Right cardiac atrium (tissue), 5 donors: ENCODE data around the gene GATAD2B. TPM values are rescaled to one million over a fixed set of nuclear protein-coding genes. Genes with fewer than 3 reads are reported as not detected.

Source experiments
- ATAC-seq, 2 donors: fragments of 200-7000 bp; cut with Tn5 transposase; one replicate each; pipeline versions ENCODE4 v1.8.0 to v1.9.1; 2020; ENCODE audit warnings: moderate library complexity in 2 of 2, mild to moderate bottlenecking in 1 of 2
- DNase-seq, 3 donors: peaks; one replicate each; pipeline ENCODE4 v3.0.0-alpha.2; 2020
- H3K27ac ChIP-seq: one replicate; pipeline ENCODE4 v1.5.1; 2013; ENCODE audit warnings: mild to moderate bottlenecking, low read length, control low read depth, moderate library complexity
- H3K27me3 ChIP-seq: one replicate; pipeline ENCODE4 v1.6.1; 2013; ENCODE audit not compliant: control insufficient read depth, insufficient read depth
- H3K4me1 ChIP-seq: one replicate; pipeline ENCODE4 v1.6.1; 2013; ENCODE audit warnings: low read length; ENCODE audit not compliant: control insufficient read depth, insufficient read depth
- H3K4me3 ChIP-seq: one replicate; pipeline ENCODE4 v1.5.1; 2013; ENCODE audit warnings: low read length, control low read depth
- H3K9me3 ChIP-seq: one replicate; pipeline ENCODE4 v1.6.1; 2013; ENCODE audit warnings: low read length; ENCODE audit not compliant: control insufficient read depth
- WGBS: extraction: QIAGEN DNeasy Blood & Tissue Kit; methylation state at CpG from one replicate; pipeline ENCODE4 v1.1.7; 2013; 5-methylcytosine and 5-hydroxymethylcytosine counted together
- intact Hi-C, 4 donors: fragments of 100-400 bp; cut with DNase I; formaldehyde crosslinking; loops; one replicate each; pipeline versions ENCODE4 v1.11.0 to v1.14.0; 2022 to 2023
- long read RNA-seq, 4 donors: library from polyadenylated mRNA; unstranded; transcript quantifications; one replicate each; pipeline ENCODE4 v2.0.0, GENCODE V29; 2020 to 2021
- polyA plus RNA-seq: library from polyadenylated mRNA; stranded (reverse); fragments of 200-250 nt; gene quantifications from one replicate; pipeline ENCODE4 v1.2.3, GENCODE V29; 2013
- total RNA-seq, 4 donors: library from RNA; stranded (reverse); fragmentation: NEBNext Ultra II Directional; extraction: Animal tissue kit (Norgen Biotek cat#: 25700); gene quantifications; one replicate each; pipeline ENCODE4 v1.2.1, GENCODE V29; 2021
- donor health status: healthy with polysubstance abuse.
- donor health status: DM: no; HTN: yes; CAD: no.
- donor health status: DM: no; HTN: no; CAD: no.
- donor health status: DM: no; HTN: yes; CAD: no; lungs with severe emphysema.
- donor health status: DM: yes; HTN: yes; CAD: no.

The GATAD2B gene
- total RNA-seq (10 to 100 TPM; 35.8 to 50.1 (median 42.6) TPM), polyA plus RNA-seq (7.2 TPM)
- long read RNA-seq, donor 1, full-length matches to known transcripts: 2 of 12 reads
- long read RNA-seq, donor 1, partial matches to known transcripts: 3 of 12 reads
- long read RNA-seq, donor 1, other reads (novel, unspliced or antisense): 7 of 12 reads
- long read RNA-seq, donor 2, full-length matches to known transcripts: 3 of 6 reads
- long read RNA-seq, donor 2, partial matches to known transcripts: 0 of 6 reads
- long read RNA-seq, donor 2, other reads (novel, unspliced or antisense): 3 of 6 reads
- long read RNA-seq, donor 3, partial matches to known transcripts: 0 of 3 reads
- long read RNA-seq, donor 3, other reads (novel, unspliced or antisense): 3 of 3 reads
- long read RNA-seq, donor 4, partial matches to known transcripts: 0 of 2 reads
- long read RNA-seq, donor 4, other reads (novel, unspliced or antisense): 2 of 2 reads

DNA sequence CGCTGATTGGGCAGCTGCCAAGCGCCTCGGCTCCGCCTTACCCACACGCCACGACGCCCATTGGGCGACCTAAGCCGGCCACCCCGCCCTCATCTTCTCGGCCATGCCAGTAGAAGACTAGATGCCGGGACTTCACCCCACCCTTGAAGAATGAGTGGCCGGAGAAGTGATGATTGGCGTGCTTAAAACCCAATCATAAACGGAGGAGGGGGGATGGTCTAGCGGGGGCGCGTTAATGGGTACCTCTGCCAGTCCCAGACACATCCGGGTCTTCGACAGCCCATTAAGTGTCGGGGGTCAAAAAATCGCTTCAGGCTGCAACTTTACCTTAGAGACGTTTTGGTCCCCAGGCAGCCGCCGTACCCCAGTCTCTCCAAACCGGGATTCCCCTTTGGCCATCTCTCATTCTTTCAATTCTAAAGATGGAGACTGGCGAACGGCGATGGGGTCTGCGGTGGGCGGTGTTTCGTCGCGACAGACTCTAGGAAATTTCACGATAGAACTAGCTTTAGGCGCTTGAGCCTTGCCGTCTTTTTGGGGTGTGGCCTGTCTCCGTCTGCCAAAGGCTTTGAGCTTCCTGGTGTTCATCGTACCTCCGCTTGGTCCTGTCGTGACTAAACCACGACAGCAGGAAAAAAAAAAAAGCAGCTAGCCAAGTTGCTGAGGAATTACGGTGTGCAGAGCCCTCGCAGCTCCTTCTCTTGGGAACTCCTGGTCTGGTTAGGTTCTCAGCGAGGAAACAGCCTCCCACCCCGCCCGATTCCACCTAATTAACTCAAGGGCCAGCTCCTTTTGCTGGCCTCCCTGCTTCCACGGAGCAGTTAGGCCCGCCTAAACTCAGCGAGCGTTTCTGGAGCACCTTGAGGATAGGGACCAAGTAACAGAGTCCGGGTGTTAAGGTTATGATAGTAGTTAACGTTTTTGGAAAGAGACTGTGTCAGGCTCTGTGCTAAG is at the start of gene GATAD2B:
Gene GATAD2B, minus strand, starts transcription at position 1 of the 954 bp plus-strand sequence. CDS start 94,625 bp downstream, outside the sequence.
- intact Hi-C loops: loop anchor here in 3 of 4 donors (5.0 to 10.0 kb wide), 3 partner anchors 98 to 128 kb away; no protein-coding TSS in a partner anchor
- Histone ChIP-seq H3K27me3 (no peaks in the 10 kb centered on the region), H3K4me1 (peaks cover 11% of the 10 kb centered on the region), H3K27ac (peak within 1 kb of the TSS; percentile 82), H3K4me3 (peak within 1 kb of the TSS; percentile 87), H3K9me3 (no peaks in the 10 kb centered on the region)
- peak; percentile 98 for ATAC-seq
- under 1% methylated on average over 53 of the region's 53 CpGs for WGBS
- peak; percentile 100 for DNase-seq

DNA sequence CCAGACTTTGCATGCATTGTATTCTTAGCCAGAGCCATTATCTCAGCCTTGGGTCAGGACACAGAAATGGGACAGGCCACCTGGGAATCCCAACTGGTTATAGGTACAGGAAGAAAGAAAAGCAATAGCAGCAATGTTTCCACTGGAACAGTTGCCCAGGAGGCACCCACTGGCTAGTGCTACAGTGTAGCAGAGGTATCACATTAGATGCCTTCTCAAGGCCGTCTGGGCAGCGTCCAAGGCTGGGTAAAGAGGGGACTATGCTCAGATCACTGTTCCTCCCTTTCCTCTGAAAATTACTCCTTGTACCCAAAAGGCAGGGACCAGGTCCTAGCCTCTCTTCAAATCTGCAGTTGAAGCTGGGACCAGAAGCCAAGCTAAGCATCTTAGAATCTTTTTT is 47.6 kb upstream of the GATAD2B start:
- 91% methylated on average over 2 of the region's 2 CpGs for WGBS
- H3K4me3 ChIP-seq: no peak overlapping the region
- DNase-seq: no peak
- H3K4me1 ChIP-seq: peaks cover 6% of the 10 kb centered on the region
- no peaks in the 10 kb centered on the region for H3K27me3 ChIP-seq
- H3K9me3 ChIP-seq: no peaks in the 10 kb centered on the region
- no peak overlapping the region for H3K27ac ChIP-seq
- ATAC-seq: no peak
- intact Hi-C loops: no loop called here

DNA sequence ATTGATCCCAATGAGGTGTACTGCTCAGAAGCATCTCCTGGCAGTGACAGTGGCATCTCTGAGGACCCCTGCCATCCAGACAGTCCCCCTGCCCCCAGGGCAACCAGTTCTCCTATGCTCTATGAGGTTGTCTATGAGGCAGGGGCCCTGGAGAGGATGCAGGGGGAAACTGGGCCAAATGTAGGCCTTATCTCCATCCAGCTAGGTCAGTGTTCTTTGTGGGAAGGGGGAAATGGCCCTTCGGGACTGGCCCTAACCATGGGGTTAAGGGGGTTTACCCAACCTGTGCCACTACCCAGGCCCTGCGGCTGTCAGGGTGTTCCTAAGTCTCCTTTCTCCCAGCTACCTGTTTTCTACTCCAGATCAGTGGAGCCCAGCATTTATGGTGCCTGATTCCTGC is 46.2 kb upstream of the GATAD2B start:
- Histone ChIP-seq H3K4me3 (no peak overlapping the region), H3K27me3 (no peaks in the 10 kb centered on the region), H3K9me3 (no peaks in the 10 kb centered on the region), H3K27ac (no peak overlapping the region), H3K4me1 (peaks cover 6% of the 10 kb centered on the region)
- 91% methylated on average over 2 of the region's 2 CpGs for WGBS
- intact Hi-C loops: no loop called here
- no peak for ATAC-seq
- no peak for DNase-seq

DNA sequence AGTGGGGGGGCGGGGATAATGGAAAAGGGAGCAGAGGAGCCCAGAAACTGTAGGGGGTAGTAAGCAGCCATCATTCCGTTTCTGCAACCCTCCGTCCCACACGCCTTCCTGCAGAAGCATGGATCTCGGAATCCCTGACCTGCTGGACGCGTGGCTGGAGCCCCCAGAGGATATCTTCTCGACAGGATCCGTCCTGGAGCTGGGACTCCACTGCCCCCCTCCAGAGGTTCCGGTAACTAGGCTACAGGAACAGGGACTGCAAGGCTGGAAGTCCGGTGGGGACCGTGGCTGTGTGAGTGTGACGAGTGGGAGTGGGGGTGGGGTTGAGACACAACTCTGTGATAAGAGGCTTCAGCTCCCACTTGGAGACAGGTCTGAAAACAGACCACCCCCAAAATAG is 45.6 kb upstream of the GATAD2B start:
- Histone ChIP-seq H3K4me1 (peaks cover 6% of the 10 kb centered on the region), H3K4me3 (peak overlapping the region; percentile 54), H3K27me3 (no peaks in the 10 kb centered on the region), H3K27ac (no peak overlapping the region), H3K9me3 (no peaks in the 10 kb centered on the region)
- ATAC-seq (no peak), DNase-seq (peak in 1 of 3 donors; percentile 62)
- intact Hi-C loops: no loop called here
- WGBS: 8% methylated on average over 13 of the region's 13 CpGs

DNA sequence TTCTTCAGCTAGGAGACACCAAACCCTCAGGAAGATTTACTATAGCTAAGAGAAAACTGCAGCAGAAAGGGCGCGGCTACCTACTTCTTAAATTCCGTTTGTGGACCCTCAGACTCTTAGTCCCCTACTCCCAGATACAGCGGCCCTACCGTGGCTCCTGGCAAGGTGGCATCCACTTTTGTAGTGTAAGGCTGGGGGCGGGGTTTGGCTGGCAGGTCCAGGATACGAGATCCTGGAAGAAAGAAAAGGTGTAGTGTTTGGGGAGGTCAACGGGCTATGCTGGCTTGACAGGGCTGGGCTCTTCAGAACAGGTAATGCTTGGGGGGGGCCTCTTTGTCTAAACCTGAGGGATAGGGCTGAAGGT is 45.2 kb upstream of the GATAD2B start:
- intact Hi-C loops: no loop called here
- H3K27ac ChIP-seq: peak overlapping the region; percentile 71
- ATAC-seq (no peak), DNase-seq (peak in 1 of 3 donors; percentile 77)
- 2% methylated on average over 8 of the region's 8 CpGs for WGBS
- H3K4me1 ChIP-seq: peaks cover 6% of the 10 kb centered on the region
- no peaks in the 10 kb centered on the region for H3K9me3 ChIP-seq
- H3K4me3 ChIP-seq: peak overlapping the region; percentile 54
- H3K27me3 ChIP-seq: no peaks in the 10 kb centered on the region

- peak; percentile 90 for ATAC-seq
Measured at GRCh38 chr1:153967107-153967999, 44.6 kb upstream of the GATAD2B start, which contains the start of gene CREB3L4. CREB3L4 (plus strand) TSS chr1:153967902; CDS start chr1:153968526, 624 bp downstream.

GRCh38 chr1:153963850-153964331 is 41.1 kb upstream of the GATAD2B start:
- intact Hi-C loops: no loop called here
- H3K9me3 ChIP-seq: no peaks in the 10 kb centered on the region
- H3K27me3 ChIP-seq: no peaks in the 10 kb centered on the region
- H3K4me3 ChIP-seq: peak overlapping the region; percentile 57
- DNase-seq: peak; percentile 44 to 76 (median 66)
- peaks cover 18% of the 10 kb centered on the region for H3K4me1 ChIP-seq
- H3K27ac ChIP-seq: peak overlapping the region; percentile 92
- WGBS: under 1% methylated on average over 22 of the region's 22 CpGs
- ATAC-seq: no peak

More at GRCh38 chr1:153967107-153967999, 44.6 kb upstream of the GATAD2B start, which contains the start of gene CREB3L4:
- under 1% methylated on average over 60 of the region's 60 CpGs for WGBS
- peak within 1 kb of the TSS; percentile 71 for H3K27ac ChIP-seq
- H3K9me3 ChIP-seq: no peaks in the 10 kb centered on the region
- peak within 1 kb of the TSS; percentile 54 for H3K4me3 ChIP-seq
- peak; percentile 93 to 97 (median 95) for DNase-seq
- intact Hi-C loops: no loop called here
- peaks cover 8% of the 10 kb centered on the region for H3K4me1 ChIP-seq
- no peaks in the 10 kb centered on the region for H3K27me3 ChIP-seq

DNA sequence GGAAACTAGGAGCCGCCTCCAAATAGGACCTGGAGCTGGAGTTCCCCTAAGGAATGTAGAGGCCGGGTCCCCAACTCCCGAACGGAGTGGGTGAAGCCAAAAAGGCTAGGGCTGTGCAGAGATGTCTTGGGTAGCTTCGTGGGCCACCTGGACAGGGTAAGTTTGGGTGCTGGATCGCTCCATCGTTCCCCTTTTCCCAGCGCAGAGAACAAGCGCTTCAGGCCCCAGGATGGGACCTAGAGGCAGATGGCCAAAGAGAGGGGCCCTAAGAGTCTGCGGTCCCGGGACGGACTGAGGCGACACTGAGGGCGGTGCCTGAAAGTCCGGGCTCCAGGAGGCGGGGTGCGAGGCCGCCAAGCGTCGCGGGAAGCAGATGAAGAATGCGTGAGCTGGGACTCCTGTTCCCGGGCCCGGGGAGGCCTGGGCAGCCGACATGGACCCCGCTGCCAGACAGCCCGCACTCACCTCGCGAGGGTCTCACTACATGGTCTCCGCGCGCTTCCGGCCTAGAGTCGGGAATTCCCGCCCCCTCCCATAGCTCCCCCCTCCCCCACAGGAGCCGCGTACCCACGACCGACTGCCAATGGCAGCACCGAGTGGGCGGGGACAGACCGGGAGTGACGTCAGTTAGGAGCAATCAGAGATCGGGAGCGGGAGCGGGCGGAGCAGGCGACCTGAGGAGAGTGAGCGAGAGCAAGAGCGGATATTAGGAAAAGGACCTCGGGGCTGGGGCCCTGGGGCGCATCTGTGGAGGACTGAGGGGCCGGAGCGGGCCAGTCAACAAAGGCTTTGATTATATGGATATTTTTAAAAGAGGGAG is 40.5 kb upstream of the GATAD2B start, which contains the start of gene SLC39A1:
Gene SLC39A1, minus strand, starts transcription at position 508 of the 820 bp plus-strand sequence. CDS start 822 bp downstream, outside the sequence.
- Histone ChIP-seq H3K4me1 (peaks cover 15% of the 10 kb centered on the region), H3K27me3 (no peaks in the 10 kb centered on the region), H3K9me3 (no peaks in the 10 kb centered on the region), H3K27ac (peak within 1 kb of the TSS; percentile 93), H3K4me3 (peak within 1 kb of the TSS; percentile 57)
- ATAC-seq: peak; percentile 86 to 88
- under 1% methylated on average over 54 of the region's 54 CpGs for WGBS
- peak; percentile 98 to 100 (median 99) for DNase-seq
- intact Hi-C loops: no loop called here
